GM23338 (cell line): ENCODE measurements around the gene UHRF1. TPM values are rescaled to one million over a fixed set of nuclear protein-coding genes. Genes with fewer than 3 reads are reported as not detected.
"Not testable (repeated sequence)": the region's sequence is repeated elsewhere in the genome, so short reads cannot be mapped to it uniquely, and the experiment has no call there.

ENCODE experiments used
- ATAC-seq: fragments of 200-7000 bp; cut with Tn5 transposase; 3 replicates; pipeline ENCODE4 v1.9.1; 2020
- DNase-seq: peaks from one replicate; pipeline ENCODE4 v3.0.0-alpha.2; 2015; ENCODE audit warnings: low spot score
- H2AFZ ChIP-seq: fragments of 200-600 bp; sonication (generic); 2 replicates; pipeline ENCODE4 v1.8.0; 2016; ENCODE audit warnings: antibody characterized with exemption, mild to moderate bottlenecking, moderate library complexity
- H3F3A ChIP-seq: fragments of 200-600 bp; sonication (generic); replicated peaks from 2 replicates; pipeline ENCODE4 v1.8.0; 2017; ENCODE audit warnings: antibody characterized with exemption, mixed run types, low read depth
- H3K27ac ChIP-seq: fragments of 200-600 bp; sonication (generic); 2 replicates; pipeline ENCODE4 v1.6.1; 2016; ENCODE audit warnings: low read depth
- H3K27me3 ChIP-seq: fragments of 200-600 bp; sonication (generic); 2 replicates; pipeline ENCODE4 v1.8.0; 2016; ENCODE audit warnings: mild to moderate bottlenecking, mixed run types, moderate library complexity; ENCODE audit not compliant: insufficient read depth
- H3K36me3 ChIP-seq: fragments of 200-600 bp; sonication (generic); 2 replicates; pipeline ENCODE4 v1.8.0; 2016; ENCODE audit warnings: mild to moderate bottlenecking; ENCODE audit not compliant: insufficient read depth
- H3K4me1 ChIP-seq: fragments of 200-600 bp; sonication (generic); 2 replicates; pipeline ENCODE4 v1.8.0; 2016; ENCODE audit warnings: mild to moderate bottlenecking, moderate library complexity; ENCODE audit not compliant: insufficient read depth
- H3K4me2 ChIP-seq: fragments of 200-600 bp; sonication (generic); 2 replicates; pipeline ENCODE4 v1.7.1; 2017; ENCODE audit warnings: mixed run types
- H3K4me3 ChIP-seq: fragments of 200-600 bp; sonication (generic); 2 replicates; pipeline ENCODE4 v1.6.1; 2016; ENCODE audit warnings: mixed run types
- H3K79me2 ChIP-seq: fragments of 200-600 bp; sonication (generic); replicated peaks from 2 replicates; pipeline ENCODE4 v1.8.0; 2017; ENCODE audit warnings: mild to moderate bottlenecking; ENCODE audit not compliant: insufficient read depth
- H3K9me2 ChIP-seq: fragments of 200-600 bp; sonication (generic); 2 replicates; pipeline ENCODE4 v1.8.0; 2017; ENCODE audit not compliant: insufficient read depth
- H4K20me1 ChIP-seq: fragments of 200-600 bp; sonication (generic); replicated peaks from 2 replicates; pipeline ENCODE4 v1.8.0; 2017; ENCODE audit warnings: mild to moderate bottlenecking; ENCODE audit not compliant: insufficient read depth
- H3K27ac Mint-ChIP-seq: 2 replicates; pipeline ENCODE4 v1.8.0; 2020; ENCODE audit warnings: inconsistent platforms, mild to moderate bottlenecking, moderate library complexity, mixed read lengths
- H3K27me3 Mint-ChIP-seq: 3 replicates; pipeline ENCODE4 v1.8.0; 2022; ENCODE audit warnings: low read depth, mild to moderate bottlenecking, moderate library complexity, mixed read lengths, inconsistent platforms; ENCODE audit not compliant: insufficient read depth, poor library complexity
- H3K36me3 Mint-ChIP-seq: 3 replicates; pipeline ENCODE4 v1.8.0; 2021; ENCODE audit warnings: low read depth, mild to moderate bottlenecking, inconsistent platforms, moderate library complexity, mixed read lengths
- H3K4me1 Mint-ChIP-seq: 3 replicates; pipeline ENCODE4 v1.8.0; 2020; ENCODE audit warnings: mild to moderate bottlenecking, inconsistent platforms, mixed read lengths
- H3K4me3 Mint-ChIP-seq: 3 replicates; pipeline ENCODE4 v1.8.0; 2021; ENCODE audit warnings: moderate library complexity, mild to moderate bottlenecking, inconsistent platforms, mixed read lengths
- H3K9me3 Mint-ChIP-seq: 3 replicates; pipeline ENCODE4 v1.8.0; 2020; ENCODE audit warnings: moderate library complexity, mild to moderate bottlenecking, inconsistent platforms, mixed read lengths
- EZH2phosphoT487 ChIP-seq: fragments of 200-600 bp; sonication (generic); IDR thresholded peaks from one replicate; pipeline ENCODE4 v1.8.1; 2018; ENCODE audit warnings: antibody characterized with exemption; ENCODE audit not compliant: unreplicated experiment
- polyA plus RNA-seq: library from polyadenylated mRNA; unstranded; fragments of >200 nt; fragmentation: Nextera tagmentation; extraction: Ambion mirVana; gene quantifications from 2 replicates; pipeline ENCODE4 v1.2.1, GENCODE V29; 2016
- total RNA-seq: library from RNA; depleted of rRNA; stranded (reverse); fragments of >200 nt; shearing (Covaris generic); gene quantifications from 2 replicates; pipeline ENCODE4 v1.2.3, GENCODE V29; 2014

Gene UHRF1
- total and polyA plus RNA-seq, 2 experiments from 2014 or later = 20.3 to 45.7 TPM

DNA sequence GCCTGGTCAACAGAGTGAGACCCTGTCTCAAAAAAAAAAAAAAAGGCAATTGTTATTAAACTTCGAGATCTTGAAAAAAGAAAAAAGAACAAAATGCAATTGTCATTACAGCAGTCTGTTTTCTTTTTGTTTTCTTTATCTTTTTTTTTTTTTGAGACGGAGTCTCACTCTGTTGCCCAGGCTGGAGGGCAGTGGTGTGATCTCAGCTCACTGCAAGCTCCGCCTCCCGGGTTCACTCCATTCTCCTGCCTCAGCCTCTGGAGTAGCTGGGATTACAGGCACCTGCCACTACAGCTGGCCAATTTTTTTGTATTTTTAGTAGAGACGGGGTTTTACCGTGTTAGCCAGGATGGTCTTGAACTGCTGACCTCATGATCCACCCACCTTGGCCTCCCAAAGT, 26.4 kb upstream of the UHRF1 start:
- H3K27ac Mint-ChIP-seq, H3K4me3 Mint-ChIP-seq, H3K4me2 ChIP-seq, H3K27ac ChIP-seq, H3K36me3 Mint-ChIP-seq, H3K36me3 ChIP-seq, H3K9me2 ChIP-seq, H3K4me3 ChIP-seq, H3F3A ChIP-seq, ATAC-seq, H3K79me2 ChIP-seq, H3K4me1 Mint-ChIP-seq, H3K27me3 Mint-ChIP-seq, H2AFZ ChIP-seq, DNase-seq, H4K20me1 ChIP-seq, H3K27me3 ChIP-seq, H3K9me3 Mint-ChIP-seq: not testable (repeated sequence)
- H3K4me1 ChIP-seq = peaks cover 11% of the 10 kb centered on the region; the same call in 1 of the 2 replicates

DNA sequence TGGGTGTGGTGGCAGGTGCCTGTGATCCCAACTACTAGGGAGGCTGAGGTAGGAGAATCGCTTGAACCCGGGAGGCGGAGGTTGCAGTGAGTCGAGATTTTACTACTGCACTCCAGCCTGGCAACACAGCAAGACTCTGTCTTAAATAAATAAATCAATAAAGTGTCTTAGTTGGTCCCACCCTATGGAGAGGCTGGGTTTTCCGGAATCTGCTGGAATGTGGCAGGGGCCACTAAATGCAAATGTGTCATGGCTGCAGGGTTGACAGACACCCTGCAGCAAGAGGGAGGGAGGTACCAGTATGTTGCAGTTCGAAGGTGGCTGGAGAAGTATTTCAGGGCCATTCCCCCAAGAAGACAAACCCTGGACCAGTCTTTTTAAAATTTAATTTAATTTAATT, 24.3 kb upstream of the UHRF1 start:
- H3K9me3 Mint-ChIP-seq, H3K36me3 Mint-ChIP-seq, H2AFZ ChIP-seq, H3K27me3 ChIP-seq, H3K27me3 Mint-ChIP-seq, H3K4me1 ChIP-seq, H3K9me2 ChIP-seq, H4K20me1 ChIP-seq, H3K79me2 ChIP-seq, DNase-seq, H3F3A ChIP-seq, H3K4me3 ChIP-seq, H3K4me1 Mint-ChIP-seq, H3K4me3 Mint-ChIP-seq, H3K27ac Mint-ChIP-seq, ATAC-seq, H3K36me3 ChIP-seq, H3K4me2 ChIP-seq, H3K27ac ChIP-seq: not testable (repeated sequence)

DNA sequence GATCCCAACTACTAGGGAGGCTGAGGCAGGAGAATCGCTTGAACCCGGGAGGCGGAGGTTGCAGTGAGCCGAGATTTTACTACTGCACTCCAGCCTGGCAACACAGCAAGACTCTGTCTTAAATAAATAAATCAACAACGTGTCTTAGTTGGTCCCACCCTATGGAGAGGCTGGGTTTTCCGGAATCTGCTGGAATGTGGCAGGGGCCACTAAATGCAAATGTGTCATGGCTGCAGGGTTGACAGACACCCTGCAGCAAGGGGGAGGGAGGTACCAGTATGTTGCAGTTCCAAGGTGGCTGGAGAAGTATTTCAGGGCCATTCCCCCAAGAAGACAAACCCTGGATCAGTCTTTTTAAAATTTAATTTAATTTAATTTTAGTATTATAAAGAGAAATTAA, 21.5 kb upstream of the UHRF1 start:
- peaks cover 11% of the 10 kb centered on the region for H3K27me3 Mint-ChIP-seq
- H3K4me3 ChIP-seq, H3K27ac Mint-ChIP-seq, H3K79me2 ChIP-seq, H3F3A ChIP-seq, H3K36me3 Mint-ChIP-seq, DNase-seq, H3K4me3 Mint-ChIP-seq, H3K9me3 Mint-ChIP-seq, H3K4me2 ChIP-seq, H3K4me1 ChIP-seq, H3K4me1 Mint-ChIP-seq, H2AFZ ChIP-seq, H3K27ac ChIP-seq, H4K20me1 ChIP-seq, H3K9me2 ChIP-seq, H3K36me3 ChIP-seq, ATAC-seq: not testable (repeated sequence)
- H3K27me3 ChIP-seq = peaks cover 22% of the 10 kb centered on the region

DNA sequence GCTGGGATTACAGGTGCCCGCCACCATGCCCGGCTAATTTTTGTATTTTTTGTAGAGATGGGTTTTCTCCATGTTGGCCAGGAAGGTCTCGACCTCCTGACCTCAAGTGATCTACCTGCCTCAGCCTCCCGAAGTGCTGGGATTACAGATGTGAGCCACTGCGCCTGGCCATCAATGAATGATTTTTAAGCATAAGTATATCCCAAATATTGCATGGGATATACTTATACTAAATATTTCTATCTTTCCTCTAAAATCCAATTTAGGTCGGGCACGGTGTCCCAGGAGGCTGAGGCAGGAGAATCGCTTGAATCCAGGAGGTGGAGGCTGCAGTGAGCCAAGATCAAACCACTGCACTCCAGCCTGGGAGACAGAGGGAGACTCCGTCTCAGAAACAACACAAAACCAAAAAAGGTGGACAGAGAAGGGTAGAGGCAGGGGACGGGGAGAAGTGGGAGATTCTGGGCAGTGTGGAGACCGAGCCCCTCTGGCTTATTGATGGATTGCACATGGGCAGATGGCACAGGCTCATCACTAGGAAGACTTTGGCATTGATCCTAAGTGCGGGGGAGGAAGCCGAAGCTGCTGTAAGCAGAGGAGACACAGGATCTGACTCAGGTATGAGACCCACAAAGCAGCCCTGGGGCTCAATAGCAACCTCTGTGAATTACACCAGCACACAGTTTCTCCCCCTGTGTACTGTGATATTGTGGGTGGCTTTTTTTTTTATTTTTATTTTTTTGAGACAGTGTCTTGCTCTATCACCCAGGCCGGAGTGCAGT, 20.1 kb upstream of the UHRF1 start:
- Histone ChIP-seq H3F3A (no peaks in the 10 kb centered on the region), H2AFZ (no peak overlapping the region), H3K79me2 (no peaks in the 10 kb centered on the region), H3K4me1 (no peaks in the 10 kb centered on the region), H3K4me3 (no peak overlapping the region), H3K4me2 (no peak overlapping the region), H3K27ac (no peak overlapping the region), H3K9me2 (no peaks in the 10 kb centered on the region), H3K36me3 (no peaks in the 10 kb centered on the region), H3K27me3 (peaks cover 35% of the 10 kb centered on the region), H4K20me1 (no peaks in the 10 kb centered on the region)
- no peaks in the 10 kb centered on the region for H3K4me1 Mint-ChIP-seq
- H3K27ac Mint-ChIP-seq = no peak overlapping the region
- H3K27me3 Mint-ChIP-seq = peaks cover 9% of the 10 kb centered on the region
- no peak for TF ChIP-seq EZH2phosphoT487
- H3K9me3 Mint-ChIP-seq = no peaks in the 10 kb centered on the region
- no peak overlapping the region for H3K4me3 Mint-ChIP-seq
- ATAC-seq = no peak
- no peaks in the 10 kb centered on the region for H3K36me3 Mint-ChIP-seq
- no peak for DNase-seq
